Keratinocyte (primary cell): ENCODE results near the gene DNAJC11.

Experiments used
- CTCF ChIP-seq, 3 experiments: IDR thresholded peaks in 1 of 3; conservative IDR thresholded peaks in 1 of 3; optimal IDR thresholded peaks in 1 of 3; 2 replicates in 2 of 3; 3 replicates in 1 of 3; pipeline versions ENCODE3 to v1.5.1; 2011; ENCODE audit warnings: low read length in 3 of 3, mild to moderate bottlenecking in 3 of 3, moderate library complexity in 2 of 3, control low read depth in 1 of 3, inconsistent platforms in 1 of 3; ENCODE audit not compliant: insufficient read depth in 2 of 3; ENCODE audit errors: extremely low read depth in 1 of 3
- EZH2 ChIP-seq: IDR thresholded peaks from one replicate; pipeline ENCODE4 v1.6.1; 2012; ENCODE audit warnings: inconsistent platforms, mild to moderate bottlenecking, low read length, moderate library complexity

- TF ChIP-seq CTCF (optimal IDR thresholded peaks at IDR 0.05 in 1 of 3, IDR thresholded peaks at IDR 0.05 in 1 of 3, conservative IDR thresholded peaks at IDR 0.05 in 1 of 3; ENCODE audit: extremely low read depth in 1 of 3, insufficient read depth in 2 of 3, low read length in 3 of 3) (no peak), EZH2 (no peak)
Observed at GRCh38 chr1:6743189-6744101, 41.8 kb upstream of the DNAJC11 start.
